Hematopoietic multipotent progenitor cell treated with erythropoietin and hydrocortisone succinate and interleukin-3 and kit ligand, for 8 days (in vitro differentiated cells): ENCODE measurements around the gene TSPAN32.
"Not testable (repeated sequence)": the region's sequence is repeated elsewhere in the genome, so short reads cannot be mapped to it uniquely, and the experiment has no call there.

Experiments used
- DNase-seq: peaks from one replicate; pipeline ENCODE4 v3.0.0-alpha.2; 2015

Gene TSPAN32

GRCh38 chr11:2346014-2346413 is 44.2 kb downstream of the TSPAN32 start:
- no peak for DNase-seq

- no peak for DNase-seq
Observed at GRCh38 chr11:2346586-2347307, 44.9 kb downstream of the TSPAN32 start.

GRCh38 chr11:2347308-2347830 is 45.6 kb downstream of the TSPAN32 start:
- DNase-seq, result no peak

GRCh38 chr11:2348986-2349385 is 47.2 kb downstream of the TSPAN32 start:
- no peak for DNase-seq

- DNase-seq, result no peak
Observed at GRCh38 chr11:2351701-2352100, 49.9 kb downstream of the TSPAN32 start.

- no peak for DNase-seq
Observed at GRCh38 chr11:2352420-2352819, 50.6 kb downstream of the TSPAN32 start.

- DNase-seq, result no peak
Observed at GRCh38 chr11:2355000-2355644, 53.3 kb downstream of the TSPAN32 start.

- no peak for DNase-seq
Observed at GRCh38 chr11:2357246-2357645, 55.4 kb downstream of the TSPAN32 start.

- not testable (repeated sequence) for DNase-seq
Observed at GRCh38 chr11:2357651-2358050, 55.8 kb downstream of the TSPAN32 start.

GRCh38 chr11:2358754-2359442 is 57.1 kb downstream of the TSPAN32 start:
- no peak for DNase-seq

- DNase-seq, result no peak
Observed at GRCh38 chr11:2359557-2359956, 57.7 kb downstream of the TSPAN32 start.

GRCh38 chr11:2360081-2360642 is 58.3 kb downstream of the TSPAN32 start:
- no peak for DNase-seq

GRCh38 chr11:2361565-2361964 is 59.8 kb downstream of the TSPAN32 start:
- no peak for DNase-seq

GRCh38 chr11:2362414-2362813 is 60.6 kb downstream of the TSPAN32 start:
- no peak for DNase-seq

GRCh38 chr11:2363130-2363529 is 61.3 kb downstream of the TSPAN32 start:
- DNase-seq, result no peak

- DNase-seq, result no peak
Observed at GRCh38 chr11:2363577-2364370, 62.0 kb downstream of the TSPAN32 start.

GRCh38 chr11:2364386-2364785 is 62.6 kb downstream of the TSPAN32 start:
- not testable (repeated sequence) for DNase-seq

GRCh38 chr11:2365571-2366210 is 63.9 kb downstream of the TSPAN32 start:
- DNase-seq, result no peak

- DNase-seq, result peak; percentile 18
Observed at GRCh38 chr11:2366276-2366675, 64.5 kb downstream of the TSPAN32 start.

GRCh38 chr11:2366733-2367132 is 64.9 kb downstream of the TSPAN32 start:
- DNase-seq, result no peak

- no peak for DNase-seq
Observed at GRCh38 chr11:2367266-2368160, 65.7 kb downstream of the TSPAN32 start.
